Naive B cell (primary cell): ENCODE data around the gene MMRN1. TPM values are rescaled to one million over a fixed set of nuclear protein-coding genes. Genes with fewer than 3 reads are reported as not detected.

ENCODE experiments used
- ATAC-seq, 2 donors: fragments of 150-1000 bp; cut with Tn5 transposase; 2 replicates each; pipeline ENCODE4 v1.10.0; 2021; ENCODE audit warnings: low read depth in 2 of 2, mild to moderate bottlenecking in 2 of 2, moderate library complexity in 2 of 2
- DNase-seq: peaks from one replicate; pipeline ENCODE4 v3.0.0; 2022
- H3K27ac Mint-ChIP-seq, 6 donors: one replicate each; pipeline ENCODE4 v1.8.0; 2020 to 2022; ENCODE audit warnings: mild to moderate bottlenecking in 6 of 6, mixed read lengths in 6 of 6, moderate library complexity in 5 of 6, inconsistent platforms in 2 of 6
- H3K27me3 Mint-ChIP-seq, 3 donors: one replicate each; pipeline ENCODE4 v1.8.0; 2021 to 2022; ENCODE audit warnings: mixed read lengths in 3 of 3, mild to moderate bottlenecking in 1 of 3
- H3K36me3 Mint-ChIP-seq, 2 donors: one replicate each; pipeline ENCODE4 v1.8.0; 2020 to 2022; ENCODE audit warnings: mixed read lengths in 2 of 2, inconsistent platforms in 1 of 2, mild to moderate bottlenecking in 1 of 2
- H3K4me1 Mint-ChIP-seq, 3 donors: one replicate each; pipeline ENCODE4 v1.8.0; 2020 to 2022; ENCODE audit warnings: mixed read lengths in 3 of 3, inconsistent platforms in 1 of 3, mild to moderate bottlenecking in 1 of 3, moderate library complexity in 1 of 3
- H3K4me3 Mint-ChIP-seq, 8 donors: one replicate each; pipeline ENCODE4 v1.8.0; 2020 to 2022; ENCODE audit warnings: mild to moderate bottlenecking in 8 of 8, mixed read lengths in 8 of 8, moderate library complexity in 8 of 8, inconsistent platforms in 2 of 8
- H3K9me3 Mint-ChIP-seq, 7 donors: one replicate each; pipeline ENCODE4 v1.8.0; 2020 to 2022; ENCODE audit warnings: mixed read lengths in 7 of 7, mild to moderate bottlenecking in 5 of 7, inconsistent platforms in 2 of 7, moderate library complexity in 1 of 7
- polyA plus RNA-seq, 6 donors: library from polyadenylated mRNA; unstranded; fragments of 300-500 nt; fragmentation: Illumina TruSeq; gene quantifications; one replicate each; pipeline ENCODE4 v1.2.3, GENCODE V29; 2021; ENCODE audit warnings: low read depth in 6 of 6

The MMRN1 gene
- 1 to 10 TPM in 4 of 6 donors, under 1 TPM in 1, not detected in 1; 0.13 to 5.5 (median 1.6) TPM for polyA plus RNA-seq

- DNase-seq (no peak), ATAC-seq (peak; percentile 56 to 60)
- peak within 1 kb of the TSS in 4 of 6 donors; percentile 44 to 79 (median 75) for H3K27ac Mint-ChIP-seq
- peaks cover 0 to 11% (median 4%) of the 10 kb centered on the region in 3 donors for H3K27me3 Mint-ChIP-seq
- H3K4me3 Mint-ChIP-seq = peak within 1 kb of the TSS; percentile 53 to 88 (median 76)
- no peaks in the 10 kb centered on the region for H3K9me3 Mint-ChIP-seq
- H3K36me3 Mint-ChIP-seq = no peaks in the 10 kb centered on the region
- H3K4me1 Mint-ChIP-seq = peaks cover 11 to 20% (median 17%) of the 10 kb centered on the region in 3 donors
These were observed at the start of gene MMRN1 for GRCh38 chr4:89894649-89895550. MMRN1 (plus strand) TSS chr4:89894854; CDS start chr4:89894972, 118 bp downstream.

GRCh38 chr4:89847571-89848325 is 46.9 kb upstream of the MMRN1 start:
- Mint-ChIP-seq H3K27ac (no peak overlapping the region), H3K4me3 (no peak overlapping the region), H3K4me1 (no peaks in the 10 kb centered on the region), H3K9me3 (peaks cover 7 to 29% (median 10%) of the 10 kb centered on the region in 7 donors), H3K27me3 (no peaks in the 10 kb centered on the region), H3K36me3 (peaks cover 0 to 12% of the 10 kb centered on the region in 2 donors)
- DNase-seq (no peak), ATAC-seq (no peak)

- no peak overlapping the region for H3K4me3 Mint-ChIP-seq
- H3K36me3 Mint-ChIP-seq = peaks cover 0 to 8% of the 10 kb centered on the region in 2 donors
- DNase-seq (no peak), ATAC-seq (no peak)
- H3K4me1 Mint-ChIP-seq = no peaks in the 10 kb centered on the region
- no peak overlapping the region for H3K27ac Mint-ChIP-seq
- H3K27me3 Mint-ChIP-seq = peaks cover 0 to 6% (median 5%) of the 10 kb centered on the region in 3 donors
- H3K9me3 Mint-ChIP-seq = peaks cover 2 to 15% (median 8%) of the 10 kb centered on the region in 7 donors
These were observed 39.4 kb upstream of the MMRN1 start for GRCh38 chr4:89855236-89855635.

- peaks cover 0 to 6% (median 5%) of the 10 kb centered on the region in 3 donors for H3K27me3 Mint-ChIP-seq
- H3K27ac Mint-ChIP-seq = no peak overlapping the region
These were observed 33.7 kb upstream of the MMRN1 start for GRCh38 chr4:89860971-89861370.

GRCh38 chr4:89863533-89863932 is 31.1 kb upstream of the MMRN1 start:
- Mint-ChIP-seq H3K4me1 (no peaks in the 10 kb centered on the region), H3K36me3 (no peaks in the 10 kb centered on the region), H3K27me3 (peaks cover 0 to 8% (median 5%) of the 10 kb centered on the region in 3 donors), H3K4me3 (no peak overlapping the region), H3K27ac (no peak overlapping the region), H3K9me3 (peaks cover 0 to 5% (median 2%) of the 10 kb centered on the region in 7 donors)
- no peak for ATAC-seq
- no peak for DNase-seq

More at GRCh38 chr4:89860971-89861370, 33.7 kb upstream of the MMRN1 start:
- DNase-seq (no peak), ATAC-seq (no peak)
- no peaks in the 10 kb centered on the region for H3K36me3 Mint-ChIP-seq
- no peaks in the 10 kb centered on the region for H3K4me1 Mint-ChIP-seq
- H3K4me3 Mint-ChIP-seq = no peak overlapping the region
- H3K9me3 Mint-ChIP-seq = peaks cover 0 to 7% (median 3%) of the 10 kb centered on the region in 7 donors

GRCh38 chr4:89868276-89868675 is 26.4 kb upstream of the MMRN1 start:
- Mint-ChIP-seq H3K9me3 (peaks cover 0 to 5% (median 0%) of the 10 kb centered on the region in 7 donors), H3K27me3 (peaks cover 0 to 8% (median 5%) of the 10 kb centered on the region in 3 donors), H3K4me3 (no peak overlapping the region), H3K4me1 (no peaks in the 10 kb centered on the region), H3K36me3 (no peaks in the 10 kb centered on the region), H3K27ac (no peak overlapping the region)
- ATAC-seq (no peak), DNase-seq (no peak)

GRCh38 chr4:89868999-89869589 is 25.6 kb upstream of the MMRN1 start:
- no peaks in the 10 kb centered on the region for H3K36me3 Mint-ChIP-seq
- no peak for ATAC-seq
- H3K4me3 Mint-ChIP-seq = no peak overlapping the region
- H3K27me3 Mint-ChIP-seq = peaks cover 0 to 8% (median 5%) of the 10 kb centered on the region in 3 donors
- no peaks in the 10 kb centered on the region for H3K4me1 Mint-ChIP-seq
- DNase-seq = no peak
- H3K9me3 Mint-ChIP-seq = peaks cover 0 to 5% (median 0%) of the 10 kb centered on the region in 7 donors
- no peak overlapping the region for H3K27ac Mint-ChIP-seq

- Mint-ChIP-seq H3K27me3 (peaks cover 0 to 5% (median 4%) of the 10 kb centered on the region in 3 donors), H3K4me3 (no peak overlapping the region), H3K27ac (no peak overlapping the region), H3K4me1 (no peaks in the 10 kb centered on the region), H3K36me3 (no peaks in the 10 kb centered on the region), H3K9me3 (peaks cover 0 to 4% (median 0%) of the 10 kb centered on the region in 7 donors)
- DNase-seq (no peak), ATAC-seq (no peak)
These were observed 23.4 kb upstream of the MMRN1 start for GRCh38 chr4:89871211-89871610.

GRCh38 chr4:89876548-89876947 is 18.1 kb upstream of the MMRN1 start:
- H3K4me3 Mint-ChIP-seq = no peak overlapping the region
- H3K9me3 Mint-ChIP-seq = no peaks in the 10 kb centered on the region
- H3K27me3 Mint-ChIP-seq = peaks cover 0 to 5% (median 0%) of the 10 kb centered on the region in 3 donors
- no peaks in the 10 kb centered on the region for H3K4me1 Mint-ChIP-seq
- H3K27ac Mint-ChIP-seq = peak overlapping the region in 1 of 6 donors; percentile 77
- H3K36me3 Mint-ChIP-seq = no peaks in the 10 kb centered on the region
- ATAC-seq (no peak), DNase-seq (no peak)

GRCh38 chr4:89878611-89879010 is 16.0 kb upstream of the MMRN1 start:
- peaks cover 0 to 5% (median 0%) of the 10 kb centered on the region in 3 donors for H3K27me3 Mint-ChIP-seq
- DNase-seq = no peak
- H3K27ac Mint-ChIP-seq = no peak overlapping the region
- no peak overlapping the region for H3K4me3 Mint-ChIP-seq
- ATAC-seq = no peak
- no peaks in the 10 kb centered on the region for H3K4me1 Mint-ChIP-seq
- H3K9me3 Mint-ChIP-seq = no peaks in the 10 kb centered on the region
- no peaks in the 10 kb centered on the region for H3K36me3 Mint-ChIP-seq

- H3K27ac Mint-ChIP-seq = no peak overlapping the region
- ATAC-seq (no peak), DNase-seq (no peak)
- H3K36me3 Mint-ChIP-seq = no peaks in the 10 kb centered on the region
- peaks cover 0 to 5% (median 0%) of the 10 kb centered on the region in 3 donors for H3K27me3 Mint-ChIP-seq
- H3K4me1 Mint-ChIP-seq = no peaks in the 10 kb centered on the region
- H3K4me3 Mint-ChIP-seq = no peak overlapping the region
- no peaks in the 10 kb centered on the region for H3K9me3 Mint-ChIP-seq
These were observed 15.4 kb upstream of the MMRN1 start for GRCh38 chr4:89879215-89879614.

GRCh38 chr4:89889289-89889688 is 5.4 kb upstream of the MMRN1 start:
- H3K4me1 Mint-ChIP-seq = peaks cover 3 to 12% (median 4%) of the 10 kb centered on the region in 3 donors
- no peaks in the 10 kb centered on the region for H3K36me3 Mint-ChIP-seq
- peaks cover 0 to 21% (median 9%) of the 10 kb centered on the region in 3 donors for H3K27me3 Mint-ChIP-seq
- H3K4me3 Mint-ChIP-seq = peak overlapping the region in 1 of 8 donors; percentile 17
- DNase-seq (no peak), ATAC-seq (no peak)
- H3K9me3 Mint-ChIP-seq = no peaks in the 10 kb centered on the region
- H3K27ac Mint-ChIP-seq = no peak overlapping the region

GRCh38 chr4:89897867-89898266 is 3.2 kb downstream of the MMRN1 start:
- peaks cover 11 to 20% (median 17%) of the 10 kb centered on the region in 3 donors for H3K4me1 Mint-ChIP-seq
- H3K9me3 Mint-ChIP-seq = no peaks in the 10 kb centered on the region
- ATAC-seq = no peak
- H3K27ac Mint-ChIP-seq = no peak overlapping the region
- peak overlapping the region in 1 of 8 donors; percentile 19 for H3K4me3 Mint-ChIP-seq
- no peaks in the 10 kb centered on the region for H3K36me3 Mint-ChIP-seq
- DNase-seq = no peak
- peaks cover 0 to 15% (median 4%) of the 10 kb centered on the region in 3 donors for H3K27me3 Mint-ChIP-seq
